Nephron (organoid): ENCODE results near the gene HMGN4.
A peak's percentile ranks its signal among the peaks of the same experiment; 100 is the strongest.

Experiments used
- H3K27ac Mint-ChIP-seq, 3 experiments: 2 replicates each; pipeline ENCODE4 v1.8.0; 2020; ENCODE audit warnings: mixed read lengths in 3 of 3, mild to moderate bottlenecking in 2 of 3, moderate library complexity in 1 of 3
- H3K27me3 Mint-ChIP-seq: 2 replicates; pipeline ENCODE4 v1.8.0; 2021; ENCODE audit warnings: low read depth, mild to moderate bottlenecking, moderate library complexity, mixed read lengths
- H3K36me3 Mint-ChIP-seq: 2 replicates; pipeline ENCODE4 v1.8.0; 2020; ENCODE audit warnings: low read depth, mixed read lengths
- H3K4me1 Mint-ChIP-seq: 2 replicates; pipeline ENCODE4 v1.8.0; 2020; ENCODE audit warnings: mixed read lengths
- H3K4me3 Mint-ChIP-seq, 3 experiments: 2 replicates each; pipeline ENCODE4 v1.8.0; 2020; ENCODE audit warnings: mild to moderate bottlenecking in 3 of 3, mixed read lengths in 3 of 3, moderate library complexity in 2 of 3
- H3K9me3 Mint-ChIP-seq: 2 replicates; pipeline ENCODE4 v1.8.0; 2020; ENCODE audit warnings: mixed read lengths
- TF ChIP-seq, protein P1 (sequence below), 3 experiments: fragments of 200-600 bp; sonication (generic); IDR thresholded peaks; one replicate each; pipeline ENCODE4 v1.5.0; 2021; ENCODE audit warnings: antibody characterized with exemption in 3 of 3; ENCODE audit not compliant: unreplicated experiment in 3 of 3

Gene HMGN4

DNA sequence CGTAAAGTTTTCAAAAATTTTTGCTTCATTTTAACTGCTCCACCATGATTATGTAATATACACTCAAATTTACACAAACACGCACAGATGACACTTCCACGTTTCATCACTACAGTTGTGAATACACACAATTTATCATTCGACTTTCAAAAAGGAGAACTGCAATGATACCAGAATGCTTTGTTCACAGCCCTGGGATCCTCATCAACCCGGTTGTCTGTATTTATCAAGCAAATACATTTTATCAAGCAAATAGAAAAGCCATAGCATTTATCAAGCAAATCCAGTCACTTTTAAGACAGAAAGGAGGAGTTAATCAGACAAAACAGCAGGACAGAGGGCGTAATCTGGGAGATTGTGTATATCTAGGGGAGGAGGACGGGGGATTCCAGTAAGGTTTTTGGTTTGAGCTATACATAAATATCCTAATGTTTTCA is 38.3 kb downstream of the HMGN4 start:
- Mint-ChIP-seq H3K36me3 (no peaks in the 10 kb centered on the region), H3K27ac (no peak overlapping the region), H3K9me3 (peaks cover 22% of the 10 kb centered on the region), H3K4me1 (peaks cover 12% of the 10 kb centered on the region), H3K27me3 (peaks cover 90% of the 10 kb centered on the region), H3K4me3 (peak overlapping the region in 2 of 3 experiments; percentile 36 to 62)
- TF ChIP-seq, protein P1, sequence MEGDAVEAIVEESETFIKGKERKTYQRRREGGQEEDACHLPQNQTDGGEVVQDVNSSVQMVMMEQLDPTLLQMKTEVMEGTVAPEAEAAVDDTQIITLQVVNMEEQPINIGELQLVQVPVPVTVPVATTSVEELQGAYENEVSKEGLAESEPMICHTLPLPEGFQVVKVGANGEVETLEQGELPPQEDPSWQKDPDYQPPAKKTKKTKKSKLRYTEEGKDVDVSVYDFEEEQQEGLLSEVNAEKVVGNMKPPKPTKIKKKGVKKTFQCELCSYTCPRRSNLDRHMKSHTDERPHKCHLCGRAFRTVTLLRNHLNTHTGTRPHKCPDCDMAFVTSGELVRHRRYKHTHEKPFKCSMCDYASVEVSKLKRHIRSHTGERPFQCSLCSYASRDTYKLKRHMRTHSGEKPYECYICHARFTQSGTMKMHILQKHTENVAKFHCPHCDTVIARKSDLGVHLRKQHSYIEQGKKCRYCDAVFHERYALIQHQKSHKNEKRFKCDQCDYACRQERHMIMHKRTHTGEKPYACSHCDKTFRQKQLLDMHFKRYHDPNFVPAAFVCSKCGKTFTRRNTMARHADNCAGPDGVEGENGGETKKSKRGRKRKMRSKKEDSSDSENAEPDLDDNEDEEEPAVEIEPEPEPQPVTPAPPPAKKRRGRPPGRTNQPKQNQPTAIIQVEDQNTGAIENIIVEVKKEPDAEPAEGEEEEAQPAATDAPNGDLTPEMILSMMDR (IDR thresholded peaks at IDR 0.05; ENCODE audit: unreplicated experiment in 3 of 3): no peak

DNA sequence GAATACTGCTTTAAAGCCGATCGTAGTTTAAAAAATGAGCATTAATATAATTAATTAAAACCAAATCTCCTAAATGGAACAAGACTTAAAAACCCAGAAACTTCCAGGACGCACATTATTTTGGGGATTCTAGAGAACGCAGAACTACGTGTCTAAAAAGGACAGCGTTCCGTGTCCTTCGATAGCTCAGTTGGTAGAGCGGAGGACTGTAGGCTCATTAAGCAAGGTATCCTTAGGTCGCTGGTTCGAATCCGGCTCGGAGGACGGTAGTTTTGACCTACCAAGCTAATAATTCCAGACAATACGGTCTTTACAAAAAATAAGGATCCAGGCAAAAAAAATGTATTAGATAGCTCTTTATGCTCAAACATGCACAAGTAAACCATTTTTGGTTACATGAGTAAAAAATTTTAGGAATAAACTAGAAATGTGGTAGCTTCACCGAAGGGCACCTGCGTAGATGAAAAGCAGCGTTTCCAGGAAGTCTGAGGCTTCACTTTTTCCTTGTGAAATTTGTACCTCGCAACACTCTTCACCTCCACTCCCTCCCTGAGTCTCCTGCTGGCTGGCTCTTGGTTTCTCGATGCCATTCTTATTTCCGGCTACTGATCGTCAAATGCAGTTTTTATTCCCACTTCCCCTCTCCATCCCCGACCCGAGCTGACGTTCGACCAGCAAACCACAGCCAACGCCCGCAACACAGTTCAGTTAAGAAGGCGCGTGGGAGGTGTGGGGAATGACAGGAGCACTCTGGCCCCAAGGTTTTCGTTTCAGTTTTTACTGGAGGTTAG is 39.0 kb downstream of the HMGN4 start:
- Mint-ChIP-seq H3K27me3 (peaks cover 91% of the 10 kb centered on the region), H3K27ac (no peak overlapping the region), H3K36me3 (no peaks in the 10 kb centered on the region), H3K4me3 (peak overlapping the region; percentile 62 to 83 (median 68)), H3K9me3 (peaks cover 22% of the 10 kb centered on the region), H3K4me1 (peaks cover 6% of the 10 kb centered on the region)
- TF ChIP-seq, protein P1 (IDR thresholded peaks at IDR 0.05; ENCODE audit: unreplicated experiment in 3 of 3): no peak

DNA sequence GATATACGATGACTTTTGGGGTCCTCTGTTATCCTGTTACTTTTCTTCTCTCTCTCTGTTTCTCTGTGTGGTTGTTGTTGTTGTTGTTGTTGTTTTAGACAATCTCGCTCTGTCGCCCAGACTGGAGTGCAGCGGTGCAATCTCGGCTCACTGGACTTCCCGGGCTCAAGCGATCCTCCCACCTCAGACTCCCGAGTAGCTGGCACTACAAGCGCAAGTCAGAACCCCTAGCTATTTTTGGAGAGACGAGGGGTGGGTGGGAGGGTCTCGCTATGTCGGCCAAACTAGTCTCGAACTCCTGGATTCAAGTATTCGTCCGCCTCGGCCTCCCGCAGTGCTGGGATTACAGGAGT is 39.5 kb downstream of the HMGN4 start:
- TF ChIP-seq, protein P1 (IDR thresholded peaks at IDR 0.05; ENCODE audit: unreplicated experiment in 3 of 3): no peak
- Mint-ChIP-seq H3K9me3 (peaks cover 22% of the 10 kb centered on the region), H3K4me3 (peak overlapping the region; percentile 62 to 83 (median 68)), H3K4me1 (peaks cover 6% of the 10 kb centered on the region), H3K36me3 (no peaks in the 10 kb centered on the region), H3K27me3 (peaks cover 94% of the 10 kb centered on the region), H3K27ac (no peak overlapping the region)

DNA sequence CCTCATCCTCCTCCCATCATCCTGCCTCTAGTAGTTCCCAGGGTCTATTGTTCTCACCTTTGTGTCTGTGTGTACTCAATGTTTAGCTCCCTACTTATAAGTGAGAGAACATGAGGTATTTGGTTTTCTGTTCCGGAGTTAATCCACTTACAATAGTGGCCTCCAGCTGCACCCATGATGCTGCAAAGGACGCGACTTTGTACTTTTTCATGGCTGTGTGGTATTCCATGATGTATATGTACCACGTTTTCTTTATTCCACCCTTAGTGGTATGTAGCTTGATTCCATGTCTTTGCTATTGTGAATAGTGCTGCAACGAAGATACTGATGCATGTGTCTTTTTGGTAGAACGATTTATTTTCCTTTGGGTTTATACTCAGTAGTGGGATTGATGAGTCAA is 40.1 kb downstream of the HMGN4 start:
- no peak overlapping the region for H3K27ac Mint-ChIP-seq
- H3K36me3 Mint-ChIP-seq: no peaks in the 10 kb centered on the region
- H3K9me3 Mint-ChIP-seq: peaks cover 22% of the 10 kb centered on the region
- TF ChIP-seq, protein P1 (IDR thresholded peaks at IDR 0.05; ENCODE audit: unreplicated experiment in 3 of 3): no peak
- peaks cover 95% of the 10 kb centered on the region for H3K27me3 Mint-ChIP-seq
- H3K4me3 Mint-ChIP-seq: peak overlapping the region in 1 of 3 experiments; percentile 53
- H3K4me1 Mint-ChIP-seq: peaks cover 6% of the 10 kb centered on the region

DNA sequence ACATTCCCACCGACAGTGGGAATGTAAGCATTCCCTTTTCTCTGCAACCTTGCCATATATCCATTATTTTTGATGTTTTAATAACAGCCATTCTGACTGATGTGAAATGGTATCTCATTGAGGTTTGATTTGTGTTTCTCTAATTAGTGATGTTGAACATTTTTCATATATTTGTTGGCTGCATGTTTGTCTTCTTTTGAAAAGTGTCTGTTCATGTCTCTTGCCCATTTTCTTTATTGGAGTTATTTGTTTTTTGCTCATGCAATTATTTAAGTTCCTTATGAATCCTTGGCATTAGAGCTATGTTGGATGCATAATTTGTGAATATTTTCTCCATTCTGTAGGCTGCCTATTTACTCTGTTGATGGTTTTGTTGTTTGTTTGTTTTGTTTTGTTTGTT is 40.6 kb downstream of the HMGN4 start:
- H3K4me1 Mint-ChIP-seq: peaks cover 6% of the 10 kb centered on the region
- peaks cover 95% of the 10 kb centered on the region for H3K27me3 Mint-ChIP-seq
- peaks cover 22% of the 10 kb centered on the region for H3K9me3 Mint-ChIP-seq
- no peaks in the 10 kb centered on the region for H3K36me3 Mint-ChIP-seq
- TF ChIP-seq, protein P1 (IDR thresholded peaks at IDR 0.05; ENCODE audit: unreplicated experiment in 3 of 3): no peak
- H3K27ac Mint-ChIP-seq: no peak overlapping the region
- H3K4me3 Mint-ChIP-seq: peak overlapping the region in 1 of 3 experiments; percentile 13
